Measurements from ENCODE around the gene DNAJC24.

Gene DNAJC24

GRCh38 chr11:31477528-31478222, 108.0 kb downstream of the DNAJC24 start:
- TF ChIP-seq Cebpa-rat (IDR thresholded peaks at IDR 0.05): no peak
- Histone ChIP-seq H3K4me2 (no peak overlapping the region), H3K27ac (no peak overlapping the region), H3K4me1 (no peaks in the 10 kb centered on the region), H3K36me3 (no peaks in the 10 kb centered on the region), H3K9ac (no peak overlapping the region), H3K9me3 (no peaks in the 10 kb centered on the region; the same call in 1 of the 2 replicates), H3K4me3 (no peak overlapping the region), H4K20me1 (no peaks in the 10 kb centered on the region), H3K27me3 (no peaks in the 10 kb centered on the region)

- H3K4me2 ChIP-seq: no peak overlapping the region
- H4K20me1 ChIP-seq: no peaks in the 10 kb centered on the region
- H3K4me1 ChIP-seq: no peaks in the 10 kb centered on the region
- no peaks in the 10 kb centered on the region; the same call in 1 of the 2 replicates for H3K9me3 ChIP-seq
- H3K27me3 ChIP-seq: no peaks in the 10 kb centered on the region
- H3K36me3 ChIP-seq: no peaks in the 10 kb centered on the region
- H3K4me3 ChIP-seq: no peak overlapping the region
- no peak for TF ChIP-seq Cebpa-rat (IDR thresholded peaks at IDR 0.05)
- no peak overlapping the region for H3K9ac ChIP-seq
- no peak overlapping the region for H3K27ac ChIP-seq
These were observed 108.5 kb downstream of the DNAJC24 start for GRCh38 chr11:31478223-31478590.

DNA sequence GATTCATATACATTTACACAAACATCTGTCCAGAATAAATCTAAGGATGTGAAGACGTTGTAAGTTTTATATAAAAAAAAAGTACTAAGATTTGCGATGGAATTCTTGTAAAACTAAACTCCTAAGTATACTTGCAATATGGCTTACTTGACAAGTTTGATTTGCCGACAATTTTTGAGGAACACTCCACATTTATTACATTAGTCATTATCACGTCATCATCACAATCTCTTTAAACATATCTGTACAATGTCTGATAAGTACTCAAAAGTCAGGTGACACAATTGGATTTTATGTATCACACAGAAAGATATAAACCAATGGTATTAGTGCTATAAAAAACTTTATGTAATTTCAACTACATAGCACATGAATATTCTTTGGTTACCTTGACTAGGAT, 109.4 kb downstream of the DNAJC24 start:
- Histone ChIP-seq H3K27me3 (no peaks in the 10 kb centered on the region), H4K20me1 (no peaks in the 10 kb centered on the region), H3K36me3 (no peaks in the 10 kb centered on the region), H3K9me3 (no peaks in the 10 kb centered on the region; the same call in 1 of the 2 replicates), H3K4me3 (no peak overlapping the region), H3K4me2 (no peak overlapping the region), H3K27ac (no peak overlapping the region), H3K9ac (no peak overlapping the region), H3K4me1 (no peaks in the 10 kb centered on the region)
- TF ChIP-seq Cebpa-rat (IDR thresholded peaks at IDR 0.05): no peak

- Histone ChIP-seq H3K4me2 (no peak overlapping the region), H3K4me3 (no peak overlapping the region), H4K20me1 (no peaks in the 10 kb centered on the region), H3K9ac (no peak overlapping the region), H3K9me3 (no peaks in the 10 kb centered on the region; the same call in 1 of the 2 replicates), H3K27ac (no peak overlapping the region), H3K27me3 (no peaks in the 10 kb centered on the region), H3K4me1 (no peaks in the 10 kb centered on the region), H3K36me3 (no peaks in the 10 kb centered on the region)
- TF ChIP-seq Cebpa-rat (IDR thresholded peaks at IDR 0.05): no peak
These were observed 111.3 kb downstream of the DNAJC24 start for GRCh38 chr11:31480930-31481329.
